H9 (cell line): ENCODE results near the gene OR2F1. TPM values are rescaled to one million over a fixed set of nuclear protein-coding genes. Genes with fewer than 3 reads are reported as not detected.

Experiments
- DNase-seq: peaks from one replicate; pipeline ENCODE4 v3.0.0-alpha.2; 2017
- H2AFZ ChIP-seq: one replicate; pipeline ENCODE4 v1.6.1; 2013; ENCODE audit warnings: mild to moderate bottlenecking, low read length, control low read depth, moderate library complexity
- H2AK5ac ChIP-seq: 2 replicates; pipeline ENCODE4 v1.6.1; 2013; ENCODE audit warnings: low read length, control low read depth, mixed read lengths; ENCODE audit not compliant: insufficient read length
- H2BK120ac ChIP-seq: one replicate; pipeline ENCODE4 v1.6.1; 2013; ENCODE audit warnings: low read depth, mild to moderate bottlenecking, low read length, control low read depth, inconsistent platforms; ENCODE audit not compliant: poor library complexity, severe bottlenecking
- H2BK12ac ChIP-seq: 2 replicates; pipeline ENCODE4 v1.6.1; 2013; ENCODE audit warnings: low read length, control low read depth, mixed read lengths, low read depth; ENCODE audit not compliant: insufficient read length
- H2BK15ac ChIP-seq: 2 replicates; pipeline ENCODE4 v1.6.1; 2013; ENCODE audit warnings: low read depth, low read length, control low read depth
- H2BK20ac ChIP-seq: one replicate; pipeline ENCODE4 v1.6.1; 2013; ENCODE audit warnings: low read depth, mild to moderate bottlenecking, low read length, control low read depth, inconsistent platforms; ENCODE audit not compliant: poor library complexity, severe bottlenecking
- H2BK5ac ChIP-seq: 2 replicates; pipeline ENCODE4 v1.6.1; 2013; ENCODE audit warnings: low read length, control low read depth, mixed read lengths; ENCODE audit not compliant: insufficient read length
- H3K14ac ChIP-seq: 2 replicates; pipeline ENCODE4 v1.6.1; 2013; ENCODE audit warnings: low read length, control low read depth; ENCODE audit not compliant: insufficient read depth
- H3K18ac ChIP-seq: 2 replicates; pipeline ENCODE4 v1.6.1; 2013; ENCODE audit warnings: low read depth, mild to moderate bottlenecking, mixed read lengths, low read length, control low read depth; ENCODE audit not compliant: insufficient read length
- H3K23ac ChIP-seq: 2 replicates; pipeline ENCODE4 v1.6.1; 2013; ENCODE audit warnings: low read length, control low read depth, mixed read lengths, low read depth; ENCODE audit not compliant: insufficient read length
- H3K23me2 ChIP-seq: 2 replicates; pipeline ENCODE4 v1.6.1; 2013; ENCODE audit warnings: low read depth, mild to moderate bottlenecking, mixed read lengths, low read length, control low read depth; ENCODE audit not compliant: insufficient read length, poor library complexity, severe bottlenecking
- H3K27ac ChIP-seq: 2 replicates; pipeline ENCODE4 v1.5.1; 2013; ENCODE audit warnings: low read length, control low read depth, mixed read lengths, low read depth; ENCODE audit not compliant: insufficient read length
- H3K27me3 ChIP-seq: 2 replicates; pipeline ENCODE4 v1.6.1; 2013; ENCODE audit warnings: low read length, control low read depth, inconsistent platforms; ENCODE audit not compliant: insufficient read depth
- H3K4ac ChIP-seq: 2 replicates; pipeline ENCODE4 v1.6.1; 2013; ENCODE audit warnings: low read depth, mild to moderate bottlenecking, control low read depth, inconsistent platforms, low read length, moderate library complexity
- H3K4me1 ChIP-seq: 2 replicates; pipeline ENCODE4 v1.6.1; 2013; ENCODE audit warnings: low read length, control low read depth, inconsistent platforms; ENCODE audit not compliant: insufficient read depth
- H3K4me2 ChIP-seq: 2 replicates; pipeline ENCODE4 v1.6.1; 2013; ENCODE audit warnings: low read length, control low read depth, mixed read lengths; ENCODE audit not compliant: insufficient read length, insufficient read depth
- H3K56ac ChIP-seq: 2 replicates; pipeline ENCODE4 v1.6.1; 2013; ENCODE audit warnings: low read depth, mild to moderate bottlenecking, mixed read lengths, low read length, control low read depth; ENCODE audit not compliant: insufficient read length
- H3K79me1 ChIP-seq: 2 replicates; pipeline ENCODE4 v1.6.1; 2013; ENCODE audit warnings: low read depth, mild to moderate bottlenecking, moderate library complexity, low read length, control low read depth, inconsistent platforms; ENCODE audit not compliant: insufficient read depth, poor library complexity, severe bottlenecking
- H3K79me2 ChIP-seq: 2 replicates; pipeline ENCODE4 v1.6.1; 2013; ENCODE audit warnings: low read length, control low read depth, inconsistent platforms; ENCODE audit not compliant: insufficient read depth
- H3K9ac ChIP-seq: 2 replicates; pipeline ENCODE4 v1.6.1; 2013; ENCODE audit warnings: low read length, control low read depth, mixed read lengths; ENCODE audit not compliant: insufficient read length; ENCODE audit errors: extremely low read depth
- H3K9me3 ChIP-seq: one replicate; pipeline ENCODE4 v1.6.1; 2013; ENCODE audit warnings: low read depth, low read length, inconsistent platforms; ENCODE audit not compliant: control insufficient read depth
- H3T11ph ChIP-seq: one replicate; pipeline ENCODE4 v1.6.1; 2013; ENCODE audit warnings: mild to moderate bottlenecking, low read length, control low read depth, inconsistent platforms
- H4K20me1 ChIP-seq: one replicate; pipeline ENCODE4 v1.6.1; 2013; ENCODE audit not compliant: control insufficient read depth, insufficient read length, insufficient read depth
- H4K5ac ChIP-seq: 2 replicates; pipeline ENCODE4 v1.6.1; 2013; ENCODE audit warnings: low read depth, mild to moderate bottlenecking, mixed read lengths, low read length, control low read depth; ENCODE audit not compliant: insufficient read length
- H4K8ac ChIP-seq: replicated peaks from 2 replicates; pipeline ENCODE4 v1.6.1; 2013; ENCODE audit warnings: low read length, control low read depth, mixed read lengths, low read depth; ENCODE audit not compliant: insufficient read length
- H4K91ac ChIP-seq: 2 replicates; pipeline ENCODE4 v1.6.1; 2013; ENCODE audit warnings: low read depth, mild to moderate bottlenecking, moderate library complexity, mixed read lengths, low read length, control low read depth; ENCODE audit not compliant: insufficient read length
- H3K27ac Mint-ChIP-seq, 3 experiments: 2 replicates in 2 of 3; 3 replicates in 1 of 3; pipeline ENCODE4 v1.8.0; 2020 to 2021; ENCODE audit warnings: mixed read lengths in 3 of 3, mild to moderate bottlenecking in 1 of 3, moderate library complexity in 1 of 3
- H3K27me3 Mint-ChIP-seq: 2 replicates; pipeline ENCODE4 v1.8.0; 2021; ENCODE audit warnings: low read depth, mild to moderate bottlenecking, moderate library complexity, mixed read lengths
- H3K36me3 Mint-ChIP-seq, 3 experiments: 2 replicates in 2 of 3; 3 replicates in 1 of 3; pipeline ENCODE4 v1.8.0; 2020 to 2021; ENCODE audit warnings: low read depth in 3 of 3, mixed read lengths in 3 of 3; ENCODE audit not compliant: insufficient read depth in 1 of 3
- H3K4me1 Mint-ChIP-seq, 2 experiments: 2 replicates each; pipeline ENCODE4 v1.8.0; 2020; ENCODE audit warnings: mixed read lengths in 2 of 2
- H3K4me3 Mint-ChIP-seq, 2 experiments: 2 replicates in 1 of 2; 3 replicates in 1 of 2; pipeline ENCODE4 v1.8.0; 2020 to 2021; ENCODE audit warnings: mild to moderate bottlenecking in 2 of 2, mixed read lengths in 2 of 2, moderate library complexity in 1 of 2
- H3K9me3 Mint-ChIP-seq, 2 experiments: 2 replicates in 1 of 2; 3 replicates in 1 of 2; pipeline ENCODE4 v1.8.0; 2020; ENCODE audit warnings: mild to moderate bottlenecking in 2 of 2, mixed read lengths in 2 of 2, moderate library complexity in 1 of 2
- CTCF ChIP-seq: fragments of 200-600 bp; sonication (generic); conservative IDR thresholded peaks from 3 replicates; pipeline ENCODE4 v1.8.0; 2021; ENCODE audit warnings: antibody characterized with exemption, mild to moderate bottlenecking
- WGBS: extraction: QIAGEN DNeasy Blood & Tissue Kit; methylation state at CpG from one replicate; pipeline ENCODE4 v1.1.7; 2013; ENCODE audit warnings: missing lambda C conversion rate, low lambda C conversion rate, mixed read lengths; ENCODE audit not compliant: insufficient read length; ENCODE audit errors: extremely low coverage; 5-methylcytosine and 5-hydroxymethylcytosine counted together
- total RNA-seq: library from RNA; stranded (reverse); gene quantifications from 2 replicates; pipeline ENCODE4 v1.2.1, GENCODE V29; 2021

Gene OR2F1
- total RNA-seq, 1 experiment from 2014 or later = not detected

DNA sequence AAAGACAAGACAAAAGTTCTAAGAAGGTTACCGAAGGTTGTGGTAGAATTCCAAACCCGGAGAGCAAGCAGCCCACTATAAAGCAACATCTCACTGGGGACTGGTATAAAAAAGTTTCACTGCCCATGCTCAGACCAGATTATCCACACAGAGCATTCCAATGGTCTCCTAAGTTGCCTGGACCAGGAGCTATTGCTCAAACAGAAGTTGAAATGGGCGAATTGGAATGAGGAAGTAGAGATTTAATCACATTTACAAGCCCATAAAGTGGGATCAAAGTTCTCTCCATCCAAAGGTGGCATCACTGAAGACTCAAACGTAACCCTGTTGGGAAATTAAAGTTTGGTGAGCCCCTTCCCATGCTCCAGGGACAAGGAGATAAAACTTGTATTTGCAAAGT lies 19.8 kb downstream of the OR2F1 start:
- Histone ChIP-seq H3K9ac (no peak overlapping the region), H3K14ac (no peak overlapping the region), H2BK15ac (no peak overlapping the region), H3K23me2 (no peaks in the 10 kb centered on the region), H3K79me1 (no peaks in the 10 kb centered on the region), H3K79me2 (no peaks in the 10 kb centered on the region), H2BK12ac (no peak overlapping the region), H4K20me1 (no peaks in the 10 kb centered on the region), H2BK20ac (no peak overlapping the region), H3K4ac (no peak overlapping the region), H3K4me2 (no peak overlapping the region), H3K27ac (no peak overlapping the region), H3K9me3 (no peaks in the 10 kb centered on the region), H3K4me1 (no peaks in the 10 kb centered on the region), H2BK5ac (no peak overlapping the region), H4K5ac (no peak overlapping the region), H4K91ac (no peak overlapping the region), H3K23ac (no peak overlapping the region), H2AFZ (no peak overlapping the region), H2BK120ac (no peak overlapping the region), H4K8ac (no peak overlapping the region), H3K18ac (no peak overlapping the region), H3K27me3 (no peaks in the 10 kb centered on the region), H3K56ac (no peak overlapping the region), H3T11ph (no peak overlapping the region), H2AK5ac (no peak overlapping the region)
- no peak for DNase-seq
- no peak for TF ChIP-seq CTCF
- Mint-ChIP-seq H3K4me3 (no peak overlapping the region), H3K36me3 (no peaks in the 10 kb centered on the region), H3K9me3 (peaks cover 5 to 10% of the 10 kb centered on the region in 2 experiments; a peak in 2 of 5 replicates), H3K27me3 (no peaks in the 10 kb centered on the region), H3K27ac (no peak overlapping the region), H3K4me1 (no peaks in the 10 kb centered on the region)
- WGBS = no CpG with 5 or more reads among the region's 4 CpGs
